IPS-18a (cell line): Measurements from ENCODE around the gene SIPA1.

Experiments
- H3K27ac ChIP-seq: one replicate; pipeline ENCODE4 v1.5.1; 2013; ENCODE audit warnings: low read length
- H3K27me3 ChIP-seq: one replicate; pipeline ENCODE4 v1.6.1; 2013; ENCODE audit warnings: mild to moderate bottlenecking, low read length; ENCODE audit not compliant: control insufficient read depth, insufficient read depth
- H3K36me3 ChIP-seq: one replicate; pipeline ENCODE4 v1.6.1; 2013; ENCODE audit warnings: low read depth, low read length; ENCODE audit not compliant: control insufficient read depth
- H3K4me1 ChIP-seq: one replicate; pipeline ENCODE4 v1.6.1; 2013; ENCODE audit warnings: low read depth, low read length; ENCODE audit not compliant: control insufficient read depth
- H3K4me3 ChIP-seq: one replicate; pipeline ENCODE4 v1.5.1; 2013; ENCODE audit warnings: low read length
- H3K9ac ChIP-seq: one replicate; pipeline ENCODE4 v1.6.1; 2013; ENCODE audit warnings: mild to moderate bottlenecking, low read length, moderate library complexity
- H3K9me3 ChIP-seq: one replicate; pipeline ENCODE4 v1.6.1; 2013; ENCODE audit warnings: low read depth, low read length; ENCODE audit not compliant: control insufficient read depth

SIPA1 gene

DNA sequence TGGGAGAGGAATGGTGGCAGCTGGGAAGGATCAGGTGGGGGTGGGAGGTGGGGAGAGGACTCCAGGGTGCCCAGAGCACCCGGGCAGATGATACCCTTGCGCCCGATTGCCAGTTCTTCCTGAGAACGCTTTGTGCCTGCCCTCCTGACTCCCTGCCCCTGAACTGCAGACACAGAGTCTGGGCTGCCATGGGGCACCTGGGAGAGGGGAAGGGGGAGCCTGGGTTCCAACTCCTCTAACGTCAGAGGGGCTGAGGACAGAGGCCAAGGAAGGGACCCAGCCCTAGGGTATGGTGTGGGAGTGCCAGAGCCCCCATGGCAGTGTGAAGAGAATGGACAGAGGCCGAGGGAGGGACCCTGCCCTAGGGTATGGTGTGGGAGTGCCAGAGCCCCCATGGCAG is 41.4 kb upstream of the SIPA1 start:
- H3K4me3 ChIP-seq = no peak overlapping the region
- H3K4me1 ChIP-seq = peaks cover 3% of the 10 kb centered on the region
- no peak overlapping the region for H3K9ac ChIP-seq
- H3K27ac ChIP-seq = no peak overlapping the region
- no peaks in the 10 kb centered on the region for H3K9me3 ChIP-seq
- H3K36me3 ChIP-seq = no peaks in the 10 kb centered on the region
- H3K27me3 ChIP-seq = peaks cover 26% of the 10 kb centered on the region

DNA sequence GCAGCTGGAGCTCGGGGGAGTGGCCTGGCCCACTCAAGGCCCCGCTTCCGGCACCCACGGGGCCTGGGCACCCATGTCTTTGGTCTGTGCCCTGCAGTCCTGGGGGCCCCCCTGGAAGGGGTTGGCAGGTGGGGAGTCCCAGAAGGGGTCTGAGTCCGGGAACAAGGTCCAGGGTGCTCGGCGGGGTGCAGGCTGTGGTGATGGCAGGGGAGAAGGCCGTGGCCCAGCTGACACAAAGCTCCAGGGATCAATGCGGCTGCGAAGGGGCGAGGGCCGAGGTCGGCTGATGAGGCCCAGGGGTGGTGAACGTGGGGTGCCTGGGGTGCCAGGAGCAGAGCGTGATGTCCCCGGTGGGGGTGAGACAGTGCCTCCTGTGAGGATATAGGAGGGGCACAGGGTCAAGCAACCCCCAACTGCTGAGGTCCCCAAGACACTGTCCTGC is 39.6 kb upstream of the SIPA1 start:
- Histone ChIP-seq H3K4me1 (no peaks in the 10 kb centered on the region), H3K27me3 (peaks cover 11% of the 10 kb centered on the region), H3K4me3 (no peak overlapping the region), H3K36me3 (no peaks in the 10 kb centered on the region), H3K9ac (no peak overlapping the region), H3K27ac (no peak overlapping the region), H3K9me3 (no peaks in the 10 kb centered on the region)

DNA sequence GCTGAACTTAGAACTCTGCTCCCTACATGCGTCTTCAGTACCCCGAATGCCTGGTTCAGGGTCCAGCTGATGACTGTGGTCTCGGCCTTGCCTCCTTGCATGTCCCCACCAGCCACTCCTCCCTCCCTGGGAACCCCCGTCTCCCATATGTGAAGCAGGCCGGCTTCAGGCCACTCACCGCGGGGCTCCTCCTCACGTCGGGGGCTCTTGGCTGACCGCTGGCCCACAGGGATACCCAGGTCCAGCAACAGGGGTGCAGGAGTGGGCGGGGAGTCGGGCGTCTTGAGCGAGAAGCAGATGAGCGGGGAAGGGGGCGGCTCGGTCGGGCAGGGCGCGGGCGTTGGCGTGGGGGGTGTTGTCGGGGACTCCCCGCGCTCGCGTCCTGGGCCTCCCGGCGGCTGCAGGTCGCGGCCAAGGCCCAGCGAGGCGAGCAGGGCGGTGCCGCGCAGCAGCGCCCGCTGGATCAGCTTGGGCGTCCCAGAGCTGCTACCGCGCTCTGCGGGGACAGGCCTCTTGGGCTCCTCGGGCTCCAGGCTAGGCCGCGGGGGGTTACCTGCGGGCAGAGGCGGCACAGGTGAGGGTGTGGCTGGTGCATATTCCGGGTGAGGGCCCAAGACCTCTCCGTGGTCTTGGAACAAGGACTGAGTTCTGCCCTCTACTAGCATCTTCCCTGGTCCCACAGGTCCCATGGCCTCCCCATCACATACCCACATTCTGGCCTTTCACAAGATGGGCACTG is 38.5 kb upstream of the SIPA1 start:
- H3K36me3 ChIP-seq = peaks cover 5% of the 10 kb centered on the region
- no peaks in the 10 kb centered on the region for H3K4me1 ChIP-seq
- H3K27ac ChIP-seq = no peak overlapping the region
- H3K27me3 ChIP-seq = peaks cover under 1% of the 10 kb centered on the region
- no peak overlapping the region for H3K4me3 ChIP-seq
- no peak overlapping the region for H3K9ac ChIP-seq
- H3K9me3 ChIP-seq = no peaks in the 10 kb centered on the region

DNA sequence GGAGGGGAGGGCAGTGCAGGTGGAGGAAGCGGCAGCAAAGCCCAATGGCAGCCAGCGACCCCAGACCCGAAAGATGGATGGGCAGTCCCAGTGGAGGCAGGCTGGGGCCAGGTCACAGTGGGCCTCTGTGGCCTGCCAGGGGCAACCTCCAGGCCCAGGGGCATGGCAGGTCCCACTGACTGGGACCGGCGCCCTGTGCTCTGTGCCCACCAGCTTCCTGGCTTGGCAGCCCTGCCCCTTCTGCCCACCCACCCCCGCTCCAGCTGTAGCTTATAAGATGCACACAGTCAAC is 38.0 kb upstream of the SIPA1 start:
- H3K9me3 ChIP-seq = no peaks in the 10 kb centered on the region
- H3K27ac ChIP-seq = no peak overlapping the region
- H3K36me3 ChIP-seq = peaks cover 7% of the 10 kb centered on the region
- H3K9ac ChIP-seq = no peak overlapping the region
- no peak overlapping the region for H3K4me3 ChIP-seq
- no peaks in the 10 kb centered on the region for H3K4me1 ChIP-seq
- no peaks in the 10 kb centered on the region for H3K27me3 ChIP-seq

DNA sequence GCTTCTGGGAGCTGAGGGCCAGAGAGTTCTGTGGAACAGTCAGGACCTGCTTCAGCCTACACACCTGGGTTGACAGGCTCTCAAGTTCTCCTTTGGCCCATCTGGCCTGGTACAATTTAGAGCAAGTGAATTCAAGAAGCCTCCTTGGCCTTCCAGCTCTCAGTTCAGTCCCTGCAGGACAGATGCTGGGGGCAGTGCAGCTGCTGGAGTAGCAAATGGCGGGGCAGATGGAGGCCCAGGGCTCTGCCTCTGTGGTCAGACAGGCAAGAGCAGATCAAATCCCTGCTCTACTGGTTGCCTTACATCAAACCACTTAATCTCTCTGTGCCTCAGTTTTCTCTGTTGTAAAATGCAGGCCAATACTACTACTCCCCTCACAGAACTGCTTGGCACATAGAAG is 33.6 kb upstream of the SIPA1 start:
- no peaks in the 10 kb centered on the region for H3K9me3 ChIP-seq
- peaks cover 18% of the 10 kb centered on the region for H3K36me3 ChIP-seq
- no peak overlapping the region for H3K9ac ChIP-seq

DNA sequence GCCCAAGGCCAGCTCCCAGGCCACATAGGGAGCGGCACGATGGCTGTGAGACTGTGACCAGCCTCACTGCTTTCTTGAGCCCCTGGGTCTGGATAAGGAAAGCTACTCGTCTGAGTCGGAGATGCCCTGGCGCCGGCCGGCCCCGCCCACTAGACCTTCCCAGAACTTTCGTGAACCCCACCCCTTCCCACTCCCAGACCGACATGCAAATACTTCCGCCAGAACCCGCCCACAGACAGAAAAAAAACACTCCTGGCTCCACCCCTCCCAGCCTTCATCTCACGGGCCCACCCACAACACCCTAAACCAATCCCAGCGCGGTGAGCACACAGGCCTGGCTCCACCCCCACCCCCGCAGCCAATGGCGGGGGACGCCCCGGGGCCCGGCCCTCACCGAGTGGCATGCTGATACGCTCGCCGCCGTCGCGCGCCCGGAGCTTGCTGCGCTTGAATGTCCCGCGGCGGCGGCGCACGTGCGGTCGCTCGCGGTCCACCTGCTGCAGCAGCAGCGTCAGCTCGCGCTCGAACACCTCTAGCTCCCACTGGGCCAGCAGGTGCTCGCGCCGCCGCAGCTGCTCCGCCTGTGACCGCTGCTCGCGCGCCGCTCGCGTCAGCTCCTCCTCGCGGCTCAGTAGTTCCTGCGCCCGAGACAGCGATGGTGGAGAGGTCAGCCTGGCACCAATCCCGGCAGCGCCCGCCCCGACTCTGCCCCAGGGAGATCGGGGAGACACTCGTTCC is 30.9 kb upstream of the SIPA1 start:
- Histone ChIP-seq H3K9me3 (no peaks in the 10 kb centered on the region), H3K27me3 (no peaks in the 10 kb centered on the region), H3K27ac (no peak overlapping the region), H3K9ac (no peak overlapping the region), H3K36me3 (peaks cover 18% of the 10 kb centered on the region), H3K4me1 (peaks cover 13% of the 10 kb centered on the region), H3K4me3 (peak overlapping the region; percentile 55)

More for the DNA sequence above, 33.6 kb upstream of the SIPA1 start:
- Histone ChIP-seq H3K27ac (no peak overlapping the region), H3K4me3 (no peak overlapping the region), H3K27me3 (no peaks in the 10 kb centered on the region), H3K4me1 (peaks cover 13% of the 10 kb centered on the region)

DNA sequence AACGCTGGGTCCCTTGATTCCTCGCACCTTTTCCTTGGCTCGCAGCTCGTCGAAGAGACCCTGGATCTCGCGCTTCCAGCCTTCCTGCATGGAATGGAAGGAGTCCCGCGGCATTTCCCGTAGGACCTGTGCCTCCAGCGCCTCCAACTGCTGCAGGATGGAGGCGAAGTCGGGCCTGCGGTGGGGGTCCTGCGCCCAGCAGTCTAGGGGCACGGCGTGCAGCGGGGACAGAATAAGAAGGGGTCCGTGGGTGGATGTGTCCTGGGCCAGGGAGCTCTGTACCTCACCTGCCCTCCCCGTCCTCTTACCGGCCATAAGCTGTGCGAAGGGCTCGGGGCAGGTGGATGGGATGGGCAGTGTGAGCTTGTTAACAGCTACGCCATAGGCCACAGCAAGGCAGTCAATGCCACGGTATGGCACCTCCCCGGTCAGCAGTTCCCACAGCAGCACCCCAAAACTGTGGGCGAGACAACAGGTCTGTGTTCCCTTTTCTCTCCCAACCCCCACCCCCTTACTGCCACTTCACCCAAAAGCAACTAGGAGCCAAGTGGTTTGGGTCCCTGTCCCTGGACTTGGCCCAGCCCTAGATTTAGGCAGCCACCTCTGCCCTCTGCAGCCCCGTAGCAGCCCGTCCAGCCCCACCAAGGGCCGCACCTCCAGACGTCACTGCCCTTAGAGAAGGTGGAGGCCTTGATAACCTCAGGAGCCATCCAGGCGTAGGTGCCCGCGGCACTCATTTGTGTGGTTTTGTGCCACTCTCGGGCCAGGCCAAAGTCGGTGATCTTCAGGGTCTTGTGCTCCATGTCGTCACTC is 30.1 kb upstream of the SIPA1 start:
- H3K36me3 ChIP-seq = peaks cover 18% of the 10 kb centered on the region
- H3K9me3 ChIP-seq = no peaks in the 10 kb centered on the region
- no peak overlapping the region for H3K9ac ChIP-seq
- no peaks in the 10 kb centered on the region for H3K27me3 ChIP-seq
- peaks cover 13% of the 10 kb centered on the region for H3K4me1 ChIP-seq
- no peak overlapping the region for H3K27ac ChIP-seq
- peak overlapping the region; percentile 55 for H3K4me3 ChIP-seq

DNA sequence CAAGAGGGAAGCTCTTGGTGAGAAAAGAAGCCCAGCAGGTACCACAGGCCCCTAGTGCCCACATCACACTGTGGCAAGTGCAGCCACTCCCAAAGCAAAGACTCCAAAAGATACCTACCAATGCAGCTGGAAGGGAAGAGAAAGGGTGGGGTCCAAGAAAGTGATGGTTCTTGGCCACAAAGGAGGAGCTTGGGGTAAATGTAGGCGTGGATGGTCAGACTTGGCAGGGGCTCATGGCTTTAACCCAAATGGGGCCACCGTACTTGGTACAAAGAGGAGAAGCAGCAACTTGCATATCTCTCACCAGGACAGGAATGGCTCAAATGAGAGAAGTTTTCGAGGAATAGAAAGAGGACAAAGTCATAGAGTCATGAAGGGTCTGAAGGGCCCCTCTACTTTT is 28.7 kb upstream of the SIPA1 start:
- Histone ChIP-seq H3K4me1 (peaks cover 13% of the 10 kb centered on the region), H3K27me3 (no peaks in the 10 kb centered on the region), H3K27ac (no peak overlapping the region), H3K9me3 (no peaks in the 10 kb centered on the region), H3K36me3 (peaks cover 15% of the 10 kb centered on the region), H3K4me3 (no peak overlapping the region), H3K9ac (no peak overlapping the region)

DNA sequence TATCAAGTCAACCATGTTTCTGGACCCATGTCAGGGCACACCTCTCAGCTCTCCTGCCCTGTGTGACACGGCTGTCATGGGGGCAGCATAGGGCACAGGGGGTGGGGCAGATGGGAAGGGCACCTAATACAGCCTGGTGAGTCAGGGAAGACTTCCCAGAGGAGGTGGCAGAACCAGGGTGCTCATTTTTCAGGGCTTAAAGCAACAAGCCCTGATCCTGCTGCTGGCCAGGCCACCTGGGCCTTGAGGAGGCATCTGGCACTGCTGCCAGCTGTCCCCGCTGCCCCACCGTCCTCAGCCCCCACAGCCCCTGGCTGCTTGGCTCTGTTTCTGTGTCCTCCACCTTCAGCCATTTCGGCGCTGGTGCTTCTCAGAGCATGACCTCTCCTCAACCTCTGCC is 28.2 kb upstream of the SIPA1 start:
- Histone ChIP-seq H3K36me3 (peaks cover 12% of the 10 kb centered on the region), H3K27ac (no peak overlapping the region), H3K9me3 (no peaks in the 10 kb centered on the region), H3K9ac (no peak overlapping the region), H3K4me3 (no peak overlapping the region), H3K4me1 (peaks cover 13% of the 10 kb centered on the region), H3K27me3 (no peaks in the 10 kb centered on the region)

DNA sequence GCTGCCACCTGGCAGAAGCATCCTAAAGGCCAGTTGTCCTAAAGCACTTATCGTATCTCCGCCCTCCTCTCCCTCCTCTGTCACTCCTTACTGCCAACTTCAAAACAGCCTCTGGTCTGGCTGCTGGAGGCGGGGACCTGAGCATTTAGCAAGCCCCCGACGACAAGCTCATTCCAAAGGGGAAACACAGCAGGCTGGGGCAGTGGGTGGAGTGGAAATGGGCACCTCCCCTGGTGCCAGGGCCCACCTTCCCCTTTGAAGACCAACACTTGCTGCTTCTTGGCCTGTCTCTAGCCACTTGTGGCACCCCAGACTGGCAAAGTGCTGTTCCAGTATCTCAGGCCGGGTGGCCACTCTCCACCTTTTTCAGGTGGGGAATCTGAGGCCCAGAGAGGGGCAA is 27.5 kb upstream of the SIPA1 start:
- Histone ChIP-seq H3K27ac (no peak overlapping the region), H3K4me3 (no peak overlapping the region), H3K4me1 (peaks cover 13% of the 10 kb centered on the region), H3K36me3 (peaks cover 5% of the 10 kb centered on the region), H3K27me3 (no peaks in the 10 kb centered on the region), H3K9ac (no peak overlapping the region), H3K9me3 (no peaks in the 10 kb centered on the region)

DNA sequence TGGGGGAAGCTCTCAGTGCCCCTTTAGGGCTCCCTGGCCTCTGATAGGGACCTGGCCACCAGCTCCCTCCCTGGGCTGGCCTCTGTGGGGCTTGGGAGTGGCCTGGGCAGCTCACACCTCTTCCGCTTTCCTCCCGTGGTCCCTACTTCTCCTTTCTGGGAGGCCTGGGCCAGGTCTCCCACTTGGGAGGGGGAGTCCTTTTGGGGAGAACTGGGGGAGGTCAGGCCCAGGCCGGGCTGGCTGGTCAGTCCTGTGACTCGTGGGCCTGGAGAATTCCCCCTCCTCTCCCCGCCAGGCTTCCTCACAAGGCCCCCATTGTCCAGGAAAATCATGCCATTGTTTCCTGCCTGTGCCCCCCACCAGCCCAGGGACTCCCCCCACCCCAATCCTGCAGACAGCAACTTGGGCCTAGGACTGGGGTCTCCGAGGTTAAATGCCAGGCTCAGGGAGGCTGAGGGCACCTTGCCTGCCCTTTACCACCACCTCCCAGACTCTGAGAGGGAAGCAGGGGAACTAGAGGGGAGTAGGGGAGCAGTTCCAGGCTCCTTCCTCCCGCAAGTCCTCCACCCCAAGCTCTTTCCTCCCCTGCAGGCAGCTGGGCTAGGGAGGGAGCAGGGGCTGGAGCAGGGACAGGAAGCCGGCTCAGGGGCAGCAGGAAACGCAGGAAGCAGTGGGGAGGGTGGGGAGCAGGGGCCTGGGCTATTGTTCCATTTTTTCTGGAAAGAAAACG is 26.7 kb upstream of the SIPA1 start:
- no peak overlapping the region for H3K27ac ChIP-seq
- H3K4me3 ChIP-seq = no peak overlapping the region
- H3K9me3 ChIP-seq = no peaks in the 10 kb centered on the region
- no peaks in the 10 kb centered on the region for H3K27me3 ChIP-seq
- peaks cover 13% of the 10 kb centered on the region for H3K4me1 ChIP-seq
- no peaks in the 10 kb centered on the region for H3K36me3 ChIP-seq
- no peak overlapping the region for H3K9ac ChIP-seq
